PC-9 (cell line): ENCODE measurements around the gene COX17. TPM values are rescaled to one million over a fixed set of nuclear protein-coding genes. Genes with fewer than 3 reads are reported as not detected.

Experiments
- BruUV-seq: library from RNA; stranded (reverse); fragments of 400-500 nt; replicated peaks from 2 replicates; lab custom pipeline; 2021; lab: Mats Ljungman, UMichigan
- CTCF ChIA-PET: fragments of 300-600 bp; sonication (Branson Sonifier 250); formaldehyde crosslinking; loops from one replicate; lab custom pipeline; 2022; ENCODE audit warnings: antibody characterized with exemption; lab: Charles Lee
- POLR2A ChIA-PET: fragments of 300-600 bp; sonication (Branson Sonifier 250); formaldehyde crosslinking; loops from one replicate; lab custom pipeline; 2022; ENCODE audit warnings: antibody characterized with exemption; ENCODE audit not compliant: unreplicated experiment; lab: Charles Lee
- DNase-seq, 2 experiments: peaks; one replicate each; pipeline versions ENCODE4 v3.0.0 to v3.0.0-alpha.2; 2015 to 2022; ENCODE audit warnings: mixed read lengths in 1 of 2
- H2AFZ ChIP-seq: fragments of 200-600 bp; sonication (generic); 2 replicates; pipeline ENCODE4 v1.8.1; 2017; ENCODE audit warnings: antibody characterized with exemption
- H3F3A ChIP-seq: fragments of 200-600 bp; sonication (generic); 2 replicates; pipeline ENCODE4 v1.8.1; 2017; ENCODE audit warnings: antibody characterized with exemption, mild to moderate bottlenecking, low read depth; ENCODE audit not compliant: insufficient read depth
- H3K27ac ChIP-seq: fragments of 200-600 bp; sonication (generic); 2 replicates; pipeline ENCODE4 v1.6.1; 2016; ENCODE audit warnings: mixed run types
- H3K27me3 ChIP-seq: fragments of 200-600 bp; sonication (generic); 2 replicates; pipeline ENCODE4 v1.6.1; 2016; ENCODE audit warnings: low read depth, mixed run types; ENCODE audit not compliant: insufficient read depth
- H3K36me3 ChIP-seq: fragments of 200-600 bp; sonication (generic); 2 replicates; pipeline ENCODE4 v1.6.1; 2016; ENCODE audit warnings: low read depth, mixed run types
- H3K4me1 ChIP-seq: fragments of 200-600 bp; sonication (generic); replicated peaks from 2 replicates; pipeline ENCODE4 v1.6.1; 2016; ENCODE audit warnings: mixed run types; ENCODE audit not compliant: insufficient read depth
- H3K4me2 ChIP-seq: fragments of 200-600 bp; sonication (generic); 2 replicates; pipeline ENCODE4 v1.6.1; 2017; ENCODE audit warnings: mixed run types
- H3K4me3 ChIP-seq: fragments of 200-600 bp; sonication (generic); 2 replicates; pipeline ENCODE4 v1.6.1; 2016; ENCODE audit warnings: mixed run types
- H3K79me2 ChIP-seq: fragments of 200-600 bp; sonication (generic); 2 replicates; pipeline ENCODE4 v1.6.1; 2017; ENCODE audit warnings: low read depth, mixed run types
- H3K9me2 ChIP-seq: fragments of 200-600 bp; sonication (generic); 2 replicates; pipeline ENCODE4 v1.8.1; 2017; ENCODE audit warnings: mild to moderate bottlenecking; ENCODE audit not compliant: insufficient read depth
- H3K9me3 ChIP-seq: fragments of 200-600 bp; sonication (generic); 2 replicates; pipeline ENCODE4 v1.8.1; 2016; ENCODE audit warnings: low read depth; ENCODE audit not compliant: insufficient read depth
- H4K20me1 ChIP-seq: fragments of 200-600 bp; sonication (generic); 2 replicates; pipeline ENCODE4 v1.8.1; 2017; ENCODE audit not compliant: insufficient read depth
- EZH2 ChIP-seq: fragments of 200-600 bp; sonication (generic); IDR thresholded peaks from 2 replicates; pipeline ENCODE4 v1.8.0; 2017; ENCODE audit warnings: antibody characterized with exemption, low read depth
- intact Hi-C: fragments of 100-400 bp; cut with micrococcal nuclease; formaldehyde crosslinking; loops from one replicate; pipeline ENCODE4 v1.10.0; 2022; ENCODE audit not compliant: unreplicated experiment
- total RNA-seq: library from RNA; stranded (reverse); gene quantifications from 2 replicates; pipeline ENCODE4 v1.2.3, GENCODE V29; 2021
- TF ChIP-seq, protein P1 (sequence below): fragments of 200-600 bp; sonication (generic); conservative IDR thresholded peaks from 2 replicates; pipeline ENCODE4 v1.6.1; 2017; ENCODE audit warnings: mixed run types, antibody characterized with exemption, mild to moderate bottlenecking, moderate library complexity

COX17 gene
- total RNA-seq, 1 experiment from 2014 or later: 61.4 TPM

DNA sequence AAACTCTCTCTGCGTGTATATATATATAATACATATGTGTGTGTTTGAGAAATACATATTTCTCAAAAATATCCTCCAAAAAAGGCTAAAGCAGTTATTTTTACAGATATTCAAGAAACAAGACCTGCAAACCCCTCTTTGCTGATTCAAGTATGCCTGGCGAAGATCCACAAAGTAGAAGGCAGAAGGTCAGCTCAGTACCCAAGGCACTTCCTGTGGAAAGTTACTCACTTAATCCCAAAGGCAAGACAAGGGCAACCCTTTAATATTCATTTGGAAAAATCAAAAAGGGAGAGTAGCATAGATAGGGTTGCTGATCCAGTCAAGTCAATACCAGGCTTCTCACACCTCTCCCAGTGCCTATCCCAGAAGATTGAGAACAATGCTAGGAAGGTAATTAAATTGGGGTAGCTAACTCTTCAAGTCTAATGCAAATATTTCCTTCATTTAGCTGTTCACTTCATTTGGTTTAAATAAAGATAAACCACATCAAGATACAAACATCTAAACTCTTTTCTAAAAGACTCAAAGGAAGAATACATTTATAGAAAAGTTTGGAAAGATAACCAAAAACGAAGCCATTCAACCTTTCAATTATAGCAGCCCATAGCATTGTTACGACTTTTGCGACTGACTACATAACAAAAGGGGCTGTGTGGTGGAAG lies 7.2 kb downstream of the COX17 start:
- Histone ChIP-seq H3K36me3 (peaks cover 16% of the 10 kb centered on the region), H3K4me1 (no peaks in the 10 kb centered on the region), H3K4me3 (no peak overlapping the region), H3K79me2 (0 out of 2 replicates have a peak, but pooled peaks cover 5% of the 10 kb centered on the region), H3K4me2 (no peak overlapping the region), H2AFZ (no peak overlapping the region), H3K27ac (no peak overlapping the region), H3F3A (no peaks in the 10 kb centered on the region), H3K27me3 (no peaks in the 10 kb centered on the region), H3K9me3 (no peaks in the 10 kb centered on the region), H3K9me2 (no peaks in the 10 kb centered on the region), H4K20me1 (0 out of 2 replicates have a peak, but pooled peaks cover 3% of the 10 kb centered on the region)
- ChIA-PET CTCF (no interaction called here), POLR2A (no interaction called here)
- no TSS peak for BruUV-seq
- intact Hi-C loops: loop anchor here (10.0 kb wide), 1 partner anchor 145 kb away; no protein-coding TSS in a partner anchor
- TF ChIP-seq, protein P1, sequence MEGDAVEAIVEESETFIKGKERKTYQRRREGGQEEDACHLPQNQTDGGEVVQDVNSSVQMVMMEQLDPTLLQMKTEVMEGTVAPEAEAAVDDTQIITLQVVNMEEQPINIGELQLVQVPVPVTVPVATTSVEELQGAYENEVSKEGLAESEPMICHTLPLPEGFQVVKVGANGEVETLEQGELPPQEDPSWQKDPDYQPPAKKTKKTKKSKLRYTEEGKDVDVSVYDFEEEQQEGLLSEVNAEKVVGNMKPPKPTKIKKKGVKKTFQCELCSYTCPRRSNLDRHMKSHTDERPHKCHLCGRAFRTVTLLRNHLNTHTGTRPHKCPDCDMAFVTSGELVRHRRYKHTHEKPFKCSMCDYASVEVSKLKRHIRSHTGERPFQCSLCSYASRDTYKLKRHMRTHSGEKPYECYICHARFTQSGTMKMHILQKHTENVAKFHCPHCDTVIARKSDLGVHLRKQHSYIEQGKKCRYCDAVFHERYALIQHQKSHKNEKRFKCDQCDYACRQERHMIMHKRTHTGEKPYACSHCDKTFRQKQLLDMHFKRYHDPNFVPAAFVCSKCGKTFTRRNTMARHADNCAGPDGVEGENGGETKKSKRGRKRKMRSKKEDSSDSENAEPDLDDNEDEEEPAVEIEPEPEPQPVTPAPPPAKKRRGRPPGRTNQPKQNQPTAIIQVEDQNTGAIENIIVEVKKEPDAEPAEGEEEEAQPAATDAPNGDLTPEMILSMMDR: no peak
- TF ChIP-seq EZH2: no peak
- no peak for DNase-seq

DNA sequence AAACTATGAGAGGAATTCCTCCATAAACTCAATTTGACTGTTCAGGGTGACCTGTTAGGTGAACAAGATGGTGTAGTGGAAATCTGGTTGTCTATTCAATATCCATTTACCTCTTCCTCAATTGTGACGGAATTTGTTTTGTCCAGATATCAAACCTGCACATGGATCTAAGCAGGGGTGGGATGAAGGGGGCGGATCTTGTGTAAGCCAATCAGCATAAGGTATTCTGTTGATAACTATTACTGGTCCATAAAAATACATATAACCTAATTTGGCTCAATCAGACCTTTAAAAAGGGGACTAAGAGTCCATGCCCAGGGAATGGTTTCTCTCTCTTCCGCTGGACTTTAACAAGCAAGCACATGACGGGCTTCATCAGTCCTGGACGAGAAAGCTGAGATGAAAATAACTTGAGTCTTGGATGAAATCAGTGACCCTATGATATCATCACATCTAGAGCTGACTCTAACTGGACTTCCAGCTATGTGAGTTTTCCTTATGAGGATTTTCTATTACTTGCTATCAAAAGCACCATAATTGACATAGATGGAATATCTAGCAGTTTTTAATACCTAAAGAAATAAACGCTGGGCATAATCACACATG lies 11.1 kb downstream of the COX17 start:
- no TSS peak for BruUV-seq
- Histone ChIP-seq H3F3A (no peaks in the 10 kb centered on the region), H3K4me3 (no peak overlapping the region), H3K27me3 (no peaks in the 10 kb centered on the region), H3K36me3 (peaks cover 3% of the 10 kb centered on the region), H3K4me2 (no peak overlapping the region), H3K4me1 (no peaks in the 10 kb centered on the region), H3K9me2 (no peaks in the 10 kb centered on the region), H3K9me3 (no peaks in the 10 kb centered on the region), H4K20me1 (no peaks in the 10 kb centered on the region), H2AFZ (no peak overlapping the region), H3K27ac (no peak overlapping the region), H3K79me2 (no peaks in the 10 kb centered on the region)
- POLR2A ChIA-PET: no interaction called here
- TF ChIP-seq, protein P1: no peak
- TF ChIP-seq EZH2: no peak
- intact Hi-C loops: no loop called here
- DNase-seq: no peak
- CTCF ChIA-PET: no interaction called here

DNA sequence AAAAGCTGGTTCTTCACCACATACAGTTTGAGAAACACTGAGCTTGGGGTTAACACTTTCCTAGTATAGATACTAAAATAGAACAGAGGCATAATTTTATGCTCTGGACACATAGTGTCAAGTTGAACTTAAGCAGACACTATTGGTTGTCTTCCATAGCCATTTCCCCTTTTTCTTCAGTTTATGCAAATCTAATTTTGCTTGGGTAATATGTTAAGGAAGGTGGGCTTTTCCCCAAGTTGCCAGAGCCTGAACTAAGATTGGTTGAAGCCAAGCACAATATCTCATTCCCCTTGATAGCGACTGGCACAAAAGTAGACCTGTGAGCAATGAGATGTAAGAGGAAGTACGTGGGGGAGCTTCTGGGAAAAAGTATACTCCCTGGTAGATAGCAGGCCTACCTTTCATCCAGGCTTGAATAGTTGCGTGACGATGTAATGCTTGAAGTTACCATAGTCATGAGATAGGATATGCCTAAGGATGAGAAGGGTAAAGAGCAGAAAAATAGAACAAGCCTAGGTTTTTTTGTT lies 12.3 kb downstream of the COX17 start:
- no peaks in the 10 kb centered on the region for H4K20me1 ChIP-seq
- no peak overlapping the region for H3K4me3 ChIP-seq
- intact Hi-C loops: no loop called here
- no peaks in the 10 kb centered on the region for H3K79me2 ChIP-seq
- ChIA-PET CTCF (no interaction called here), POLR2A (interaction anchor here (0.6 to 0.7 kb wide), 2 partner anchors 139 to 759 kb away, joined by 3 read pairs; no protein-coding TSS in a partner anchor)
- no peaks in the 10 kb centered on the region for H3F3A ChIP-seq
- no peak for DNase-seq
- no peaks in the 10 kb centered on the region for H3K9me2 ChIP-seq
- H3K27me3 ChIP-seq: no peaks in the 10 kb centered on the region
- no peak overlapping the region for H3K4me2 ChIP-seq
- H3K4me1 ChIP-seq: no peaks in the 10 kb centered on the region
- no peak for TF ChIP-seq EZH2
- TF ChIP-seq, protein P1: no peak
- no TSS peak for BruUV-seq
- H3K9me3 ChIP-seq: no peaks in the 10 kb centered on the region
- H3K36me3 ChIP-seq: no peaks in the 10 kb centered on the region; the same call in 1 of the 2 replicates
- no peak overlapping the region for H2AFZ ChIP-seq
- H3K27ac ChIP-seq: no peak overlapping the region
